Subcutaneous abdominal adipose tissue (tissue), 5 donors: ENCODE data around the gene HOXC12.

Experiments
- H3K27ac ChIP-seq: one replicate; pipeline ENCODE4 v1.7.0; 2013; ENCODE audit warnings: low read depth, mild to moderate bottlenecking, inconsistent platforms, low read length, moderate library complexity
- H3K27me3 ChIP-seq, 5 donors: one replicate each; pipeline ENCODE4 v1.7.0; 2013; ENCODE audit warnings: low read length in 5 of 5, inconsistent platforms in 1 of 5; ENCODE audit not compliant: control insufficient read depth in 5 of 5, insufficient read depth in 4 of 5
- H3K36me3 ChIP-seq, 5 donors: one replicate each; pipeline ENCODE4 v1.7.0; 2013; ENCODE audit warnings: low read length in 5 of 5; ENCODE audit not compliant: control insufficient read depth in 5 of 5, insufficient read depth in 5 of 5
- H3K4me1 ChIP-seq, 5 donors: one replicate each; pipeline ENCODE4 v1.7.0; 2013; ENCODE audit warnings: low read length in 5 of 5, mild to moderate bottlenecking in 3 of 5, moderate library complexity in 1 of 5; ENCODE audit not compliant: control insufficient read depth in 5 of 5, insufficient read depth in 5 of 5
- H3K4me3 ChIP-seq, 5 donors: one replicate each; pipeline ENCODE4 v1.7.0; 2013; ENCODE audit warnings: low read length in 5 of 5, low read depth in 1 of 5
- H3K9ac ChIP-seq, 5 donors: one replicate each; pipeline ENCODE4 v1.7.0; 2013; ENCODE audit warnings: low read length in 5 of 5, mild to moderate bottlenecking in 4 of 5, moderate library complexity in 3 of 5
- H3K9me3 ChIP-seq, 5 donors: one replicate each; pipeline ENCODE4 v1.7.0; 2013; ENCODE audit warnings: low read length in 5 of 5; ENCODE audit not compliant: control insufficient read depth in 5 of 5
- donor health status: healthy.
- donor health status: healthy.
- donor health status: healthy.
- donor health status: healthy.
- donor health status: healthy.

HOXC12 gene

DNA sequence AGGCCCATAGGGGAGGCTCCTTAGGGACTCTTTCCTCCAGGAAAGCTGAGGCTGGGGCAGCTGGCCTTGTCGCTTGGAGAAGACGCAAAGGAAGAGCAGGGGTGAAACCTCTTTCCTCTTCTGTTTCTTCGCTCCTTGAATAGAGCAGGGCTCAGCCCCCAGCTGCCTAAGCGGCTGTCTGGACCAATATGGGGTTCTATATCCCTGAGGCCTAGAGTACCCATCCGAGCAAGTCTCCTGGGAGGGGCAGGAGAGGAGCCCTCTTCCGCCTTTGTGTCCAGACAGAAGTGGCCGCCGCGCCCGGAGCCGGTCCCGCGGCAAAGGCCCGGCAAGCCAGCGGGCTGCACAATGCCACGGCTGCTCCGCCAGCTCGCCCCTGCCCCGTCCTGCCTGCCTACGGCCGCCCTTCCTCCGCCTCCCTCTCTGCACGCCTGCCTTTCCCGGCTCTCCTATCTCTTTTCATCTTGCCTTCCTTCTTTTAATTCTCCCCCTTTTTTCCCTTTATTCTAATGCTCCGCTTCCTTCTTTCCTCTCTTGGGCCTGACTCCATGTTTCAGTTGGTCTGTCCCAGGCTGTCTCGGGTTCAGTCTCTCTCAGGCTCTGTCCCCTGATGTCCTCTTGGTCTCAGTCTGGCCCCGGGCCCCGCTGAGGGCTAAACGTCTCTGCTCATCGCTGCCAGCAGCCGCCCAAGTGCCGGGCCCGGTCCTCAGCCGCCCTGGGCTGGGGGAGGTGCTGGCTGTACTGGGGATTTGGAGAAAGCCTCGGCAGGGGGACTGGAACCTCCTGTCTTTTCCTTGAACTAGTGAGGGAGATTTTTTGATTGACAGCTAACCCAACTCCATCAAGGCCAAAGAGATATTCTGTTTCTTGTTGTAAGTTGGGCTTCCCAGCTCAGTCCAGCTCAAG, 42.8 kb downstream of the HOXC12 start:
- Histone ChIP-seq H3K9me3 (no peaks in the 10 kb centered on the region), H3K27me3 (peaks cover 0 to 52% (median 30%) of the 10 kb centered on the region in 5 donors), H3K4me3 (peak overlapping the region; percentile 59 to 78 (median 78)), H3K4me1 (peaks cover 3 to 91% (median 83%) of the 10 kb centered on the region in 5 donors), H3K27ac (peak overlapping the region; percentile 98), H3K36me3 (no peaks in the 10 kb centered on the region), H3K9ac (peak overlapping the region; percentile 45 to 93 (median 77))

DNA sequence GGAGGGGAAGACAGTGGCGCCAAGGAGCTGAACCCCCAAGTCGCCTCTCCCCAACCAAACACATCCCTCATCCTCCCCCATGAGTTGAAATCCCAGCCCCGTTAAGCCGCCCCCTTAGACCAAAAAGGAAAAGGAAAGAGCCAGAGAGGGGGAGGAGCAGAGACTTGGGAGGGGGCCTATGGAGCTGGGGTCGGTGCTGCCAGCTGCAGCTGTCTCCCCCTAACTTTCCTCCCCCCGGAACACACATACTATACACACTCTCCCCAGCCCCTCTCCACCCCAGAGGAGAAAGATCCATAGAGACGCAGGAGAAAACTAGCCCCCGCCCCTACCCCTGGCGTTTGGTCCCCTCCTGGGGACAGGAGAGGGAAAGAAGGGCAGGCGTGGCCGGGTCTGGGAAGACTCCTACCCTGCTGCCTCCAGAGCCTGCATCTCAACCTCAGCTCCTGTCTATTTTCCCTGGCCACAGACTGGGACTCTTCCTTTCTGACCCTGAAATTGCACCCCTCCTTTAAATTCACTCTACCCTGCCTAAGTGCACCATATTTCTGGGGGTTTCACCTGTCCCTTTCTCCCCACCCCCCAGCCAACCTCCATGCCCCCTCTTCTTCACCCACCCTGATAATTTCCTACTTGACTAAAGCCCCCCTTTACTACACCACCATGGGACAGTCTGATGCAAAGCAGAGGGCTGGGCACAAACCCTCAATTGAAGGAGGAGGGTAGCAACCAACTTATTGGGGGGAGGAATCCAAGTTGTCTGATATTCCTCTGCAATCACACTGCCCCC, 43.6 kb downstream of the HOXC12 start:
- Histone ChIP-seq H3K4me1 (peaks cover 3 to 95% (median 85%) of the 10 kb centered on the region in 5 donors), H3K36me3 (no peaks in the 10 kb centered on the region), H3K27me3 (peaks cover 0 to 50% (median 33%) of the 10 kb centered on the region in 5 donors), H3K9me3 (no peaks in the 10 kb centered on the region), H3K4me3 (peak overlapping the region; percentile 48 to 78 (median 78)), H3K27ac (peak overlapping the region; percentile 98), H3K9ac (peak overlapping the region in 4 of 5 donors; percentile 45 to 98 (median 84))

DNA sequence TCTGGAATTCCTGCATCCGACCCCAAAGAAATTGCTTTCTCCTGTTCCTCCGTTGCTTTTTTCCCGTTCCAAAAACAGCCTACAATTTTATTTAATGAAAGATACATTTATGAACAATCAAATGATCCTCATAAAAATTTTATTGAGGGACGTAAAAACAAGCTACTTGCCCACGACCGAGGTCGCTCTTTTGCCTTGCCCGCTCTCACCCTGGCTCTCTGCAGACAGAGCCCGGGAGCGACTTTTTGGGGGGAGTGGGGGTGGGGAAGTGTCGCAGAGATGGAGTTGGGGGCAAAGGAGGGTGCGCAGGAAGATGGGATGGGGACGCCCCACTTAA, 44.2 kb downstream of the HOXC12 start:
- Histone ChIP-seq H3K9ac (peak overlapping the region in 2 of 5 donors; percentile 57 to 98), H3K27ac (peak overlapping the region; percentile 98), H3K36me3 (no peaks in the 10 kb centered on the region), H3K9me3 (no peaks in the 10 kb centered on the region), H3K4me1 (peaks cover 4 to 94% (median 84%) of the 10 kb centered on the region in 5 donors), H3K27me3 (peaks cover 0 to 45% (median 35%) of the 10 kb centered on the region in 5 donors), H3K4me3 (peak overlapping the region; percentile 47 to 78 (median 77))

DNA sequence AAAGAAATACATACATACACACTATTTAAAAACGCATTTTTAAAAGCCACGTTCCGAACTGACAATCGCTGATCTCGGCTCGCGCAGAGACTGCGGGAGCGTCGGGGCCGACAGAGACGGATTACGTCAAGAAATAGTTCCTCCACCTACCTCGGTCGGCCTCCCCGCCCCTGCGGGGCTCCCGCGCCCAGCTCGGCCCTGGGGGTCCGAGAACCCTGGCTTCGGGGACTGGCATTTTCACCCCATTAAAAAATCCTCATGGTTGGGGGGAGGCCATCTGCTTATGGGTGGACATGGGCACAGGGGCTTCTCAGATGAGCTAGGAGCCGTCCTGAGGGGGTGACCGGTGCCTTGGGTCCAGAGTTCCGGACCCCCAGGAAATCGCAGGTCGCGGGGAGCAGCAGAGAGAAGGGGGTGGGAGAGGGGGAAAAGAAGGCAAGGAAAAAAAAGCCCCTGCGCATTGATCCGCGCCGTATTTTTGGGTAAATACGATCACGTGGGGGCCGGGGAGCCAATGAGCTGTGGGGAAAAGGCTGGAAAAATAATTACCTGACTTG, 44.9 kb downstream of the HOXC12 start:
- no peaks in the 10 kb centered on the region for H3K9me3 ChIP-seq
- peak overlapping the region; percentile 71 to 85 (median 77) for H3K4me3 ChIP-seq
- H3K27ac ChIP-seq: peak overlapping the region; percentile 98
- H3K4me1 ChIP-seq: peaks cover 4 to 94% (median 84%) of the 10 kb centered on the region in 5 donors
- H3K27me3 ChIP-seq: peaks cover 0 to 50% (median 36%) of the 10 kb centered on the region in 5 donors
- H3K9ac ChIP-seq: peak overlapping the region; percentile 44 to 98 (median 83)
- H3K36me3 ChIP-seq: no peaks in the 10 kb centered on the region

DNA sequence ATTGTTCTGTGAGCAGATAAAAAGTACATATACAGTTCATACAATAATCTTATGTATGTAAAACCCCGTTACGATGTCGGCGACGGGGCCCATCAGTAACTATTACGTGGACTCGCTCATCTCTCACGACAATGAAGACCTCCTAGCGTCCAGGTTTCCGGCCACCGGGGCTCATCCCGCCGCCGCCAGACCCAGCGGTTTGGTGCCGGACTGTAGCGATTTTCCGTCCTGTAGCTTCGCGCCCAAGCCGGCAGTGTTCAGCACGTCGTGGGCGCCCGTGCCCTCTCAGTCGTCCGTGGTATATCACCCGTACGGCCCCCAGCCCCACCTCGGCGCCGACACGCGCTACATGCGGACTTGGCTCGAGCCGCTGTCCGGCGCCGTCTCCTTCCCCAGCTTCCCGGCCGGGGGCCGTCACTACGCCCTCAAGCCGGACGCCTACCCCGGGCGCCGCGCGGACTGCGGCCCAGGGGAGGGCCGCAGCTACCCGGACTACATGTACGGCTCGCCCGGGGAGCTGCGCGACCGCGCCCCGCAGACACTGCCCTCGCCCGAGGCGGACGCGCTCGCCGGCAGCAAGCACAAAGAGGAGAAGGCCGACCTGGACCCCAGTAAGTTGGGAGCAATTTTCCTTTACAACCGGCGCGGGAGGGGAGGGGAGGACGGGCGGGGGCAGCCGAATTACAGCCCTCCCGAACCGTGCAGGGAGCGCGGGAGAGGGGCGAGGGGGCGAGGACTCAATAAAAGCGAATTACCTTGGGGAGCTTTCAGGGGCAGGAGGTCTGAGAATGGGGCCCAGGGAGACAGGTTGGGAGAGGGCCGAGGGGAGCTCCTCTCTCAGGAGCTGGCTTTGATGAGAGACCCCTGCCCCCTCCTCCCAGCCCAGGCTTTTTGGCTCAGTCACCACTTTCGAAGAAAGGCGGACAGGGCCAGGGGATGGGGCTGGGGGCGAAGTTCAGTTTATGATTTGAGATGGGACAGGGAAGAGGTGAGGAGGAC, 45.7 kb downstream of the HOXC12 start, which contains the start of gene HOXC9:
TSS of gene HOXC9 (plus strand) at position 46 of the 999 bp plus-strand sequence. CDS start at position 74, 28 bp downstream.
- peaks cover 4 to 94% (median 84%) of the 10 kb centered on the region in 5 donors for H3K4me1 ChIP-seq
- H3K27ac ChIP-seq: peak within 1 kb of the TSS; percentile 98
- H3K27me3 ChIP-seq: peaks cover 0 to 51% (median 35%) of the 10 kb centered on the region in 5 donors
- H3K36me3 ChIP-seq: no peaks in the 10 kb centered on the region
- H3K9me3 ChIP-seq: no peaks in the 10 kb centered on the region
- H3K4me3 ChIP-seq: peak within 1 kb of the TSS; percentile 71 to 85 (median 77)
- peak within 1 kb of the TSS; percentile 63 to 98 (median 83) for H3K9ac ChIP-seq

DNA sequence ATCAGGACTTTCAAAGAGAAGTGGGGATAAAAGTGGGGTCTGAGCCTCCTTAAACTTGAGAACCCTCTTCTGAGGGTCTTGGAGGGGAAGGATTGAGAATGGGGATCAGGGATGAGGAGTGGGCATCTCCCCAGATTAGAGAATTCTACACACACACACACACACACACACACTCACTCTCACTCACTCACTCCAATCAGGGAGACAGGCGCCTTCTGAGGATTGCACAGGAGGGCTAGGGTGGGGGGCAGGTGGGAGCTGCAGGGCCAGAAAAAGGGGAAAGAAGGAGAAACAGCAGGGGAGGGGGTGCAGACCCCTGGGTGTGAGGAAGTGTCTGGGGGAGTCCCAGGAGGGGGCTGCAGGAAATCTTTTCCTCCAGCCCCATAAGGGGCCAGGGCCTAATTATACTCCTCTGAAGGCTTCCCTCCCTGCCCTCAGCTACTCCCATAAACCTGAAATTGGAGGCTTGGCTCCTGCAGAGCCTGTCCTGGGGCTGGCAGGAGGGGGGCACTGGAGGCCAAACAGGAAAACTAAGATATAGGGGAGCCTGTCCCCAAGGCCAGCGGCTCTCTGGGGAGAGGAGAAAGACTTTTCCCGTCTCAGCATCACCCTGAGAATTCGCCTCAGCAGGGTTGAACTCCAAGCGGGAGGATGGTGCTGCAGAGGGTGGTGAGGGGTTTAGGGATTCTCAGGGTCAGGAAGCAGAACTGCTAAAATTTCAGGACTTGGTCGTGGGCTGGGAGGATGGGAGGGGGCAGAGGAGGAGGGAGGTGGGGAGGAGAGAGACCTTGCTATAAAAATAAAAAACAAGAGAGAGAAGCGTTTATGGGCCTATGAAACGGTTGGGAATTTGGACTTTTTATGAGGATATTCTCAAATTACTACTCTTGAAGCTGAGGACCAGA, 46.8 kb downstream of the HOXC12 start:
- Histone ChIP-seq H3K27ac (peak overlapping the region; percentile 98), H3K9ac (peak overlapping the region; percentile 63 to 98 (median 83)), H3K4me3 (peak overlapping the region; percentile 68 to 85 (median 74)), H3K4me1 (peaks cover 4 to 93% (median 83%) of the 10 kb centered on the region in 5 donors), H3K9me3 (no peaks in the 10 kb centered on the region), H3K36me3 (no peaks in the 10 kb centered on the region), H3K27me3 (peaks cover 0 to 54% (median 31%) of the 10 kb centered on the region in 5 donors)

DNA sequence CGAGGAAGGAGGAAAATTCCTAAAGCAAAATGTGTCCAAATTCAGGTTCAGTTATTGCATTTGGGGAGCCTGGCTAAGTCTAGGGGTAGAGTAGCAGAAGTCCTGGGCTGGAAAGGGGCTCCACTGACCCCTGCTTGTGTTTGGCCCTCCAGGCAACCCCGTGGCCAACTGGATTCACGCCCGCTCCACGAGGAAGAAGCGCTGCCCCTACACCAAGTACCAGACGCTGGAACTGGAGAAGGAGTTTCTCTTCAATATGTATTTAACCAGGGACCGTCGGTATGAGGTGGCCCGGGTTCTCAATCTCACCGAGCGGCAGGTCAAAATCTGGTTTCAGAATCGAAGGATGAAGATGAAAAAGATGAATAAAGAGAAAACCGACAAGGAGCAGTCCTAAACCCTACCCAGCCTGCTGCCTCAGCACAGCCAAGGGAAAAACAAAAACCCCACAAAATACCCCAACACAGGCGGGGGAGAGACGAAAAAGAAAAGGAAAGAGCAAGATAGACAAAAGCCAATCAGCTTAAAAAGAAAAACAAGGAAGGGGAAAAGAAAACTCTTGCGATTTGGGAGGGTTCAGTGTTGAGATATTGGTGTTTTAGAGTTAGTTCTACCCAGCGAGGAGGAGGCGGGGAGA, 47.7 kb downstream of the HOXC12 start:
- H3K27me3 ChIP-seq: peaks cover 0 to 51% (median 27%) of the 10 kb centered on the region in 5 donors
- H3K9ac ChIP-seq: peak overlapping the region in 4 of 5 donors; percentile 0 to 98 (median 68)
- peak overlapping the region; percentile 98 for H3K27ac ChIP-seq
- no peaks in the 10 kb centered on the region for H3K9me3 ChIP-seq
- peak overlapping the region in 4 of 5 donors; percentile 27 to 85 (median 71) for H3K4me3 ChIP-seq
- peaks cover 4 to 93% (median 84%) of the 10 kb centered on the region in 5 donors for H3K4me1 ChIP-seq
- H3K36me3 ChIP-seq: no peaks in the 10 kb centered on the region

DNA sequence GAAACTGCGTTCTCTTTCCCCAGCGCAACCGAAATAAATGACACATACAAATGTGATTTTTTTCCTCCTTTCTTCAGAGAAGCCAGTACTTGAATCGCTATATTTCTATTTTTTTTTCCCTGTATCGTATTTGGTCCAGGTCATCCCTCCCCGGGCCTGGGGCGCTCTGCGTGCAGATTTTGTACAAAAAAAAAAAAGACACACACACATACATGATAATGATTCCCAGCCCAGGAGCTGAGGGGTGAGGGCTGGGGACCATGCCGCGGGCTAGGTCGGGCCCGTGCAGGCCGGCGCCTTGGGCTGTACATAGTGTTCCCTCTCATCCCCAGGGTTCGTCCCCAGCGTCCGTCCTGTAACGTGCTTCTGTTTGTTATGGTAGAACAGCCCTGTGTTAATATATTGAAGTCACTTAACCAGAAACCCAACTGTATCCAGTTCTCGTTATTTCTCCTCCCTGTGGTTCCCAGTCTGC, 48.2 kb downstream of the HOXC12 start:
- Histone ChIP-seq H3K36me3 (no peaks in the 10 kb centered on the region), H3K4me1 (peaks cover 4 to 92% (median 82%) of the 10 kb centered on the region in 5 donors), H3K27ac (peak overlapping the region; percentile 98), H3K27me3 (peaks cover 2 to 50% (median 26%) of the 10 kb centered on the region in 5 donors), H3K4me3 (peak overlapping the region in 2 of 5 donors; percentile 68 to 74), H3K9ac (peak overlapping the region in 4 of 5 donors; percentile 0 to 98 (median 68)), H3K9me3 (no peaks in the 10 kb centered on the region)
